HUES6 (cell line): ENCODE results near the gene HAGHL.

Experiments used
- H3K27ac ChIP-seq: 2 replicates; pipeline ENCODE4 v1.7.0; 2013; ENCODE audit warnings: low read depth, mild to moderate bottlenecking, low read length, inconsistent platforms
- H3K27me3 ChIP-seq: 2 replicates; pipeline ENCODE4 v1.6.1; 2013; ENCODE audit warnings: low read length; ENCODE audit not compliant: control insufficient read depth, insufficient read depth
- H3K36me3 ChIP-seq: 2 replicates; pipeline ENCODE4 v1.6.1; 2013; ENCODE audit warnings: low read length; ENCODE audit not compliant: control insufficient read depth, insufficient read depth
- H3K4me1 ChIP-seq: 2 replicates; pipeline ENCODE4 v1.6.1; 2013; ENCODE audit warnings: low read length; ENCODE audit not compliant: control insufficient read depth, insufficient read depth
- H3K4me3 ChIP-seq: 2 replicates; pipeline ENCODE4 v1.5.1; 2013; ENCODE audit warnings: low read depth, low read length
- H3K9ac ChIP-seq: one replicate; pipeline ENCODE4 v1.6.1; 2013; ENCODE audit warnings: mild to moderate bottlenecking, low read length
- H3K9me3 ChIP-seq: 2 replicates; pipeline ENCODE4 v1.6.1; 2013; ENCODE audit warnings: low read depth, low read length; ENCODE audit not compliant: control insufficient read depth, insufficient read depth

The HAGHL gene

DNA sequence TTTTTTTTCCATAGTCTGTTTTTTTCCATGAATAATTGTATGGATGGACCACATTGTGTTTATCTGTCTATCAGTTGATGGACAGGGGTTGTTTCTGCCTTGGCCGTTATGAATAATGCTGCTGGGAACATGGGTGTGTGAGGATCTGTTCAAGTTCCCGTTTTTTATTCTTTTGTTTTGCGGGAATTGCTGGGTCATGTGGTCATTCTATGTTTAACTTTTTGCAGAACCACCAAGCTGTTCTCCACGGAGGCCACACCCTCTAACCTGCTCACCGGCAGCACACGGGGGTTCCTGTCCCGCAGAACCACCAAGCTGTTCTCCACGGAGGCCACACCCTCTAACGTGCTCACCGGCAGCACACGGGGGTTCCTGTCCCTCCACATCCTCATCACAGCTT lies 27.8 kb downstream of the HAGHL start:
- Histone ChIP-seq H3K9ac (no peak overlapping the region), H3K4me3 (no peak overlapping the region), H3K27ac (no peak overlapping the region), H3K9me3 (no peaks in the 10 kb centered on the region), H3K36me3 (no peaks in the 10 kb centered on the region), H3K27me3 (peaks cover 7% of the 10 kb centered on the region; the same call in 1 of the 2 replicates), H3K4me1 (peaks cover 19% of the 10 kb centered on the region)

DNA sequence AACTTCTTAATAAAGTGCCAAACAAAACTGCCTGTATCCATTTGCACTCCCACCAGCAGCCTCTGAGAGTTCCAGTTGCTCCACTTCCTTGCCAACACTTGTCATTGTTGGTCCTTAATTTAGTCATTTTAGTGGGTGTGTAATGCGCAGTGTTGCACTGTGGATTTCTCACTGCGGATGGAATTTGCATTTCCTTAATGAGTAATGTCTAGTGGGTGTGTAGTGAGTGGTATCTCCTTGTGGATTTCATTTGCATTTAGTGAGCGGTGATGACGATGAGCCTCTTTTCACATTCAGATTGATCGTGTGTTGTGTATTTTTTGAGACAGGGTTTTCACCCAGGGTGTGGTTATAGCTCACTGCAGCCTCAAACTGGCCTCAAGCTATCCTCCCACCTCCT lies 29.5 kb downstream of the HAGHL start:
- peaks cover 13% of the 10 kb centered on the region for H3K4me1 ChIP-seq

DNA sequence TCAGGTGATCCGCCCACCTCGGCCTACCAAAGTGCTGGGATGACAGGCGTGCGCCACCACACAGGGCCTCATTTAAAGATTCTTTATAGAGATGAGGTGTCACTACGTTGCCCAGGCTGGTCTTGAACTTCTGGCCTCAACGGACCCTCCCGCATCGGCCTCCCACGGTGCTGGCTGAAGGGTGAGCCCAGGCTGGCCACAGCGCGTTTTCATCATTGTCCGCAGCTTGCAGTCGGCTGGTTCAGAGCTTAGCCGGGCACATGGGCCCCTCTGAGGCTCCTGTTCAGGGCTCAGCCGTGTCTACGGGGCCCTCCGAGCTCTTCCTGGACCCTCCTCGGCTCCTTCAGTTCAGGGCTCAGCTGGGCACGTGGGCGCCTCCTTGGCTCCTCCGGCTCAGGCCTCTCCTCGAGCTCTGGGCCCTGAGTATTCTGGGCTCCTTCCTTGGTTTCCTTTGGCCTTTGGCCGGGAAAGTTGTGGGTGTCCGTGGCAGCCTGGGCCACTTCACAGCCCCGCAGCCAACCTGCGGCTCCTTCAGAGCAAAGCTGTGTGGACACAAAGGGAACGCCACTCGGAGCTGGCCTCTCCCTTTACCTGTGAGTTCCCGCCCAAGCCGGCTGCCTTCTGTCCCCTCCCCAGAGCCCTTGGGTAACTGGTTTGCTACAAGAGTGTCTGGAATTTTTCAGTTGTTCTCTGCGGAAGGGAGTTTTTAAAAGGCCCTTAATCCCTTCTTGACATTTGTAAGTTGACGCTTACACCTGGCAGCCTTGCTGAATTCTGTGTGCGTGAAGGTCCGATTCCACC lies 32.4 kb downstream of the HAGHL start:
- Histone ChIP-seq H3K9me3 (no peaks in the 10 kb centered on the region), H3K36me3 (no peaks in the 10 kb centered on the region), H3K4me1 (0 out of 2 replicates have a peak, but pooled peaks cover 3% of the 10 kb centered on the region), H3K4me3 (no peak overlapping the region), H3K9ac (no peak overlapping the region), H3K27ac (no peak overlapping the region), H3K27me3 (no peaks in the 10 kb centered on the region)

More for the DNA sequence above, 29.5 kb downstream of the HAGHL start:
- Histone ChIP-seq H3K9ac (no peak overlapping the region), H3K27me3 (peaks cover 7% of the 10 kb centered on the region; the same call in 1 of the 2 replicates), H3K27ac (no peak overlapping the region), H3K36me3 (no peaks in the 10 kb centered on the region), H3K4me3 (no peak overlapping the region), H3K9me3 (no peaks in the 10 kb centered on the region)

DNA sequence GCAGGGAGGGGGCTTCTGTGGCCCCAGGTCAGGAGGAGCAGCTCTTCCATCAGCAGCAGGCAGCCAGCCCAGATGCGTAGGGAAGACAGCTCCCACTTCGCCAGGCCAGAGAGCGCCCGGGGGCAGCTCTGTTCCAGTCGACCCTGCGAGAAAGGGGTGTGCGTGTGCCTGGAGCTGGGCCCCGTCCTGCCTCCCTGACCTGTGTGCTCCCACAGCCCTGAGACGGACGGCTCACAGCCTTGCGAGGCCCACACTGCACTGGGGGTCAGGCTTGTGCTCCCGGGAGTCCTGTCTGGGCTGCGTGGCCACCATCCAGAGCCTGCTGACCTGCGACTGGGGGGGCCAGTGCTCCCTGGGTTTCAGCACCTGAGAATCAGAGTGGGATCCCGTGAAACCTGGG lies 33.2 kb downstream of the HAGHL start:
- Histone ChIP-seq H3K9ac (no peak overlapping the region), H3K9me3 (no peaks in the 10 kb centered on the region), H3K4me1 (0 out of 2 replicates have a peak, but pooled peaks cover 3% of the 10 kb centered on the region), H3K4me3 (no peak overlapping the region), H3K27ac (no peak overlapping the region), H3K27me3 (no peaks in the 10 kb centered on the region), H3K36me3 (no peaks in the 10 kb centered on the region)

DNA sequence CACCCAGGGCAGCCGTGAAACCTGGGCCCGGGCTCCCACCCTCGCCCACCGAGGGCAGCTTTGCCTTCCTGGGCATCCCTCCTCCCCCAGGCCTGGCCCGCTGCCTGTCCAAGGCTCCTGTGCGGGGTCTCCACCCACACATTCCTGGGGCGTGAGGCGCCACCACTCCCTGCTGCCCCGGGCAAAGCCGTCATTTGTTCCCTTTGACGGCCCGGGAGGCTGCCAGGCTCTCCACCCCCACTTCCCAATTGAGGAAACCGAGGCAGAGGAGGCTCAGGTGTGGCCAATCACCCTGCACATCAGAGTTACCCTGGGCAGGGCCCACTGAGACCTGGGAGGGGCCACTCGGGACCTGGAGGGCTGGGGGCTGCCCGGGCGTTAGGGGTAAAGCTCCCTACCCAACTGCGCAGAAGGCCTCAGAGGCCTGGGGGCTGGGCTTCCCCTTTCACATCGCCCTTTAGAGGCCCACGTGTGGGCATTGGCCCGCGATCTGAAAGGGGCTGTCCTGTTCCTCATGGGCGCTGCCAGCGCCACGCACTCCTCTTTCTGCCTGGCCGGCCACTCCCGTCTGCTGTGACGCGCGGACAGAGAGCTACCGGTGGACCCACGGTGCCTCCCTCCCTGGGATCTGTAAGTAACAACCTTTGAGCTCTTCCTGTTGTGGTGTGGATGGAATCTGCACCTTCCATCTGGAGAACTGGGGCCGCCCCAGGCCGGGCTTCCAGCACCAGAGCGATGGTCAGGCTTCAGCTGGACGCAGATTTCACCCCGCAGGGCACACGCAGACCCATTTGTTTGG lies 33.8 kb downstream of the HAGHL start, which contains the start of gene MSLN:
TSS of gene MSLN (plus strand) at position 190 of the 799 bp plus-strand sequence. CDS start 1,947 bp downstream, outside the sequence.
- Histone ChIP-seq H3K4me3 (no peak within 1 kb of the TSS), H3K36me3 (no peaks in the 10 kb centered on the region), H3K9me3 (no peaks in the 10 kb centered on the region), H3K9ac (no peak within 1 kb of the TSS), H3K27me3 (no peaks in the 10 kb centered on the region), H3K27ac (no peak within 1 kb of the TSS), H3K4me1 (0 out of 2 replicates have a peak, but pooled peaks cover 3% of the 10 kb centered on the region)

DNA sequence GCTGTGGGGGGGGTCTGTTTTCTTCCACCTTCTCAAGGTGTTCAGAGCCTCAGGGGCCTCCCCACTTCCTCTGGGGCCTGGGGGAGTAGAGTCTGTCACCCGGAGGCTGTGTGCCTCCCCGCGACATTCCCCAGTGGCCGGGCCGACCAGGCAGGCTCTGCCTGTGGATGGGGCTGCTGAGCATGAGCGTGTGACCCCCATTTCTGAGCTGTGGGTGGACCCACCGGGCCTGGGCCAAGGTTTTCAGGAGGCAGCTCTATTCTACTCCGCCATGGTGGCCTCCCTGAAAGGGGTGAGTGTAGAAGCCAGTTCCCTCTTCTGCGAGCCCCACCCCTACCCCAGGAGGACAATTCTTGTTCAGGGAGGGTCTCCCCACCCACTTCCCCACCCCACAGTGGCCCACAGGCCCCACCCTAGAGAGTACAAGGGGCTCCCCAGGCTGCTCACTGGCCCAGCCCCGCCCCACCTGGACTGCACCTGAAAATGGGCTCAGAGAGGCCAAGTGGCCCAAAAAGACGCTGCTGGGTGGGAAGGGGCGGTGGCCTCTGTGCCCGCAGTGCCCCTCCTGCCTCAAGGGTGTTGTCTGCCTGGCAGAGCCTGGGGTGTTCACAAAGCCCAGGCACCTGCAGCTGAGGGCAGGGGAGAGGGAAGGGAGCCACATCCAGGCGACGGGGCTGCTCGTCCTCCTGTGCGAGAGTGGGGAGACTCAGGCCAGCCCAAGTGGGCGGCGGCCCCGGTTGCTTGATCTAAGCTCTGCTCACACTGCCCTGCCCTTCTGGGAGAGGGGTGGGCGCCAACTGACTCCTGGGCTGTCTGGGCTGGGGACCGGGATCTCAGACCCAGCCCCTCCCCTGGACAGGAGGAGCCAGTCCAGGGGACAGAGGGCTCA lies 35.0 kb downstream of the HAGHL start:
- Histone ChIP-seq H3K27me3 (no peaks in the 10 kb centered on the region), H3K27ac (no peak overlapping the region), H3K9me3 (no peaks in the 10 kb centered on the region), H3K4me1 (0 out of 2 replicates have a peak, but pooled peaks cover 3% of the 10 kb centered on the region), H3K36me3 (no peaks in the 10 kb centered on the region), H3K9ac (no peak overlapping the region), H3K4me3 (no peak overlapping the region)

DNA sequence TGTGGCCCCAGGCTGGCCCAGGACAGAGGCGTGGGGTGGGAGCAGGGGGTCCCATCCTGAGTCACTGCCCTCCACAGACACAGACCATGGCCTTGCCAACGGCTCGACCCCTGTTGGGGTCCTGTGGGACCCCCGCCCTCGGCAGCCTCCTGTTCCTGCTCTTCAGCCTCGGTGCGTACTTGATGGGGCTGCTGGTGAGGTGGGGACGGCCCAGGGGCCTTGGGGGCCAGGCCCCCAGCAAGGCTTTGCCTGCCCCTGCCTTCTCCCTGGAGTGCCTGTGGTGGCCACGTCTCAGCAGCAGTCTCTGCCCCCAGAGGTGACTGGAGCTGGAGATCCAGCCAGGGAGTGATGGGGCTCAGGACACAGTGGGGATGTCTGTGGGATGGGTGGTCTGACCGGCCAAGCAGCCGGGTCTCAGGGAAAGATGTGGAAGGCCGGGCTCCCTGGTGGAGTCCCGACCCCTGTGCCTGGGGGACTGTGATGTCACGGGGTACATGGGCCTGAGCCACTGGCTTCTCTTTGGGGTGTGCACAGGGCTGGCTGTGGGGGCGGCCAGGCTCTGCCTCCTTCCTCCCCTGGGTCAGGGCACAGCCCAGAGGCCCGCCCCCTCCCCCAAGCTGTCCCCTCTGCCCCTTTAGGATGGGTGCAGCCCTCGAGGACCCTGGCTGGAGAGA lies 35.8 kb downstream of the HAGHL start:
- H3K4me3 ChIP-seq: no peak overlapping the region
- H3K27me3 ChIP-seq: no peaks in the 10 kb centered on the region
- H3K9me3 ChIP-seq: no peaks in the 10 kb centered on the region
- H3K9ac ChIP-seq: no peak overlapping the region
- no peak overlapping the region for H3K27ac ChIP-seq
- H3K36me3 ChIP-seq: no peaks in the 10 kb centered on the region
- H3K4me1 ChIP-seq: 0 out of 2 replicates have a peak, but pooled peaks cover 3% of the 10 kb centered on the region

DNA sequence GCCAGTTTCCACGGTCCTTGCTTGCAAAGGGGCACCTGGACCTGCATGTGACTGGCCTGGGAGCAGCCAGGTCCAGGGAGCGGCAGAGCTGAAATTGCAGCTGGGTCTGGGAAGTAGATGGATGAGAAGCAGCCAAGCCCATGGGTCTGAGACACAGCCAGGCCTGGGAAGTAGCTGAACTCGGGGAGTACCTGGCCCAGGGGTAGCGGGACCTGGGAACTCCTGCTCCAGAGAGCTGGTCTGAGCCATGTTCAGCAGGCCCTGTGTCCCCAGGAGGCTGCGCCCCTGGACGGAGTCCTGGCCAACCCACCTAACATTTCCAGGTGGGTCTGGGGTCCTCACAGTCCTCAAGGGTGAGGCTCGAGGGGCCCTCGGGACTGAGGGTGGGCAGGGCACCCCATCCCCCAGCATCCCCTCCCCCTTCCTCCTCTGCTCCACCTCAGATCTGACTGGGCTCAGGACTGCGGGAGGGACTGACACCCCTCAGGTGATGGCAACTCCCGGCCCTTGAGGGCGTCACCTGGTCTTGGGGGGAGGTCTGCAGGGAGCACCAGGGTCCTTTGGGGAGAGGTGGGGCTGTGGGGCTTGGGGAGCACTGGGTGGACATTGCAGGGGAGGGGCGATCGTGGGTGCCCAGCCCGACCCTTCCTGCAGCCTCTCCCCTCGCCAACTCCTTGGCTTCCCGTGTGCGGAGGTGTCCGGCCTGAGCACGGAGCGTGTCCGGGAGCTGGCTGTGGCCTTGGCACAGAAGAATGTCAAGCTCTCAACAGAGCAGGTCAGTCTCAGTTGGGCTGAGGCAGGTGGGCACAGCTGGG lies 36.7 kb downstream of the HAGHL start:
- no peak overlapping the region for H3K4me3 ChIP-seq
- H3K4me1 ChIP-seq: 0 out of 2 replicates have a peak, but pooled peaks cover 3% of the 10 kb centered on the region
- no peaks in the 10 kb centered on the region for H3K9me3 ChIP-seq
- no peak overlapping the region for H3K9ac ChIP-seq
- no peak overlapping the region for H3K27ac ChIP-seq
- H3K27me3 ChIP-seq: no peaks in the 10 kb centered on the region
- no peaks in the 10 kb centered on the region for H3K36me3 ChIP-seq

DNA sequence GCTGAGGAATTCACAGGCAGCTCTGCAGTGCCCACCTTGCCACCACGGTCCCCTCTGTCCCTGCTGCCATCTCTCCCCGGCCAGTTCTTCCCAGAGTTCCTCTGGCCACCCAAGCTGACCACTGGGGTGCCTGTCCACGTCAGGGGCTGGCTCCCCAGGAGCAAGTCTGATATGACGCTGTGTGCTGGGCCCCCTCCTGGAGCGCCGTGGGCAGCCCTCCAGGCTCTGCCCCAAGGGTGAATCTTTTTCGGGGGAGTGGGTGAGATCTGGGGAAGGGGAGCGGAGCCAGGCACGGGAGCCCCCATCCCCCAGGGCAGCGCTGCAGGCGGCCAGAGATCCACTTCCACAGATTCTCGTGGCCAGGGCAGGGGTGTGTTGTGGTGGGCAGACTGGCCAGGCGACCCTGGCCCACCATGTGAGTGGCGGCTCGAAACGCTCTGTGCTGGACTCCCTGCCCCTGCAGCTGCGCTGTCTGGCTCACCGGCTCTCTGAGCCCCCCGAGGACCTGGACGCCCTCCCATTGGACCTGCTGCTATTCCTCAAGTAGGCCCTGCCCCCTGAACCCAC lies 37.4 kb downstream of the HAGHL start:
- Histone ChIP-seq H3K9ac (no peak overlapping the region), H3K27ac (no peak overlapping the region), H3K9me3 (no peaks in the 10 kb centered on the region), H3K4me3 (no peak overlapping the region), H3K36me3 (no peaks in the 10 kb centered on the region), H3K27me3 (no peaks in the 10 kb centered on the region), H3K4me1 (peaks cover 3% of the 10 kb centered on the region; the same call in 1 of the 2 replicates)
